HCT116 (cell line): ENCODE data around the gene SNRPA. TPM values are rescaled to one million over a fixed set of nuclear protein-coding genes. Genes with fewer than 3 reads are reported as not detected.

ENCODE experiments used
- ATAC-seq: fragments of 200-7000 bp; cut with Tn5 transposase; 2 replicates; pipeline ENCODE4 v1.9.1; 2020; ENCODE audit warnings: mild to moderate bottlenecking, moderate library complexity
- BruUV-seq: library from RNA; stranded (reverse); fragments of 400-500 nt; replicated peaks from 2 replicates; lab custom pipeline; 2021; lab: Mats Ljungman, UMichigan
- CTCF ChIA-PET: fragments of 300-600 bp; sonication (Branson Sonifier 250); formaldehyde crosslinking; loops from one replicate; lab custom pipeline; 2021; ENCODE audit warnings: antibody characterized with exemption; lab: Charles Lee
- POLR2A ChIA-PET: fragments of 300-600, 350-600 bp; sonication (Branson Sonifier 250); formaldehyde crosslinking; loops from one replicate; lab custom pipeline; 2021; ENCODE audit warnings: antibody characterized with exemption; lab: Charles Lee
- RAD21 ChIA-PET, 2 experiments: fragments of 300-600 bp; sonication (Branson Sonifier 250); formaldehyde crosslinking; loops; one replicate each; lab custom pipeline; 2023; ENCODE audit warnings: low total read pairs in 2 of 2; ENCODE audit not compliant: uncharacterized antibody in 2 of 2, unreplicated experiment in 2 of 2, low non-redundant PET in 1 of 2; lab: Charles Lee
- DNase-seq: peaks from one replicate; pipeline ENCODE4 v3.0.0-alpha.2; 2010; ENCODE audit warnings: low read depth, low spot score
- H2AFZ ChIP-seq: fragments of 200-600 bp; shearing (Covaris generic), sonication (generic); 2 replicates; pipeline ENCODE4 v1.6.1; 2017; ENCODE audit warnings: low read depth, mixed run types, mixed read lengths, antibody characterized with exemption, low read length; ENCODE audit not compliant: poor library complexity, severe bottlenecking
- H3K27ac ChIP-seq: 2 replicates; pipeline ENCODE4 v1.5.1; 2012; ENCODE audit warnings: low read depth, low read length
- H3K27me3 ChIP-seq: fragments of 200-600 bp; sonication (generic); 2 replicates; pipeline ENCODE4 v1.6.1; 2016; ENCODE audit warnings: mixed run types, low read length, mixed read lengths; ENCODE audit not compliant: insufficient read depth
- H3K36me3 ChIP-seq, 2 experiments: fragments of 200-500 bp in 1 of 2; fragments of 200-600 bp in 1 of 2; sonication (Bioruptor generic) in 1 of 2; sonication (generic) in 1 of 2; 2 replicates each; pipeline versions ENCODE4 v1.5.1 to v1.6.1; 2014 to 2016; ENCODE audit warnings: low read length in 2 of 2, inconsistent platforms in 1 of 2, mixed read lengths in 1 of 2, mixed run types in 1 of 2; ENCODE audit not compliant: insufficient read depth in 2 of 2, control insufficient read depth in 1 of 2
- H3K4me1 ChIP-seq, 2 experiments: fragments of 200-600 bp in 1 of 2; sonication (generic) in 1 of 2; 2 replicates each; pipeline versions ENCODE4 v1.5.1 to v1.6.1; 2012 to 2017; ENCODE audit warnings: low read length in 2 of 2, inconsistent platforms in 1 of 2, mild to moderate bottlenecking in 1 of 2, mixed read lengths in 1 of 2, mixed run types in 1 of 2, moderate library complexity in 1 of 2; ENCODE audit not compliant: insufficient read depth in 2 of 2, control insufficient read depth in 1 of 2
- H3K4me2 ChIP-seq: fragments of 200-600 bp; sonication (generic); 2 replicates; pipeline ENCODE4 v1.6.1; 2017; ENCODE audit warnings: mixed run types, low read length, mixed read lengths
- H3K4me3 ChIP-seq, 2 experiments: fragments of 200-600 bp in 1 of 2; sonication (generic) in 1 of 2; replicated peaks in 1 of 2; 2 replicates each; pipeline ENCODE4 v1.5.1; 2011 to 2016; ENCODE audit warnings: low read length in 2 of 2, control low read depth in 1 of 2, low read depth in 1 of 2, mild to moderate bottlenecking in 1 of 2, mixed read lengths in 1 of 2, mixed run types in 1 of 2
- H3K79me2 ChIP-seq: fragments of 200-600 bp; sonication (generic); 2 replicates; pipeline ENCODE4 v1.6.1; 2017; ENCODE audit warnings: mild to moderate bottlenecking, mixed run types, low read length, moderate library complexity, mixed read lengths; ENCODE audit not compliant: insufficient read depth
- H3K9ac ChIP-seq: fragments of 200-600 bp; sonication (generic); 2 replicates; pipeline ENCODE4 v1.6.1; 2016; ENCODE audit warnings: low read length, mixed read lengths
- H3K9me2 ChIP-seq: fragments of 200-600 bp; sonication (generic), shearing (Covaris generic); 2 replicates; pipeline ENCODE4 v1.6.1; 2017; ENCODE audit warnings: mixed run types, mild to moderate bottlenecking, moderate library complexity; ENCODE audit not compliant: insufficient read depth
- H3K9me3 ChIP-seq, 2 experiments: fragments of 200-500 bp in 1 of 2; fragments of 200-600 bp in 1 of 2; sonication (Bioruptor generic) in 1 of 2; sonication (generic) in 1 of 2; 2 replicates each; pipeline ENCODE4 v1.6.1; 2014 to 2017; ENCODE audit warnings: low read length in 2 of 2, mixed read lengths in 2 of 2, inconsistent platforms in 1 of 2, low read depth in 1 of 2, mild to moderate bottlenecking in 1 of 2, mixed run types in 1 of 2, moderate library complexity in 1 of 2; ENCODE audit not compliant: control insufficient read depth in 1 of 2, insufficient read depth in 1 of 2
- H4K20me1 ChIP-seq: fragments of 200-600 bp; sonication (generic), shearing (Covaris generic); 2 replicates; pipeline ENCODE4 v1.6.1; 2017; ENCODE audit warnings: mixed run types, mild to moderate bottlenecking, moderate library complexity; ENCODE audit not compliant: insufficient read depth
- ATF3 ChIP-seq: IDR thresholded peaks from 2 replicates; pipeline ENCODE4 v1.6.1; 2012
- CBX3 ChIP-seq: IDR thresholded peaks from 2 replicates; pipeline ENCODE4 v1.6.1; 2012; ENCODE audit warnings: low read depth
- CEBPB ChIP-seq: IDR thresholded peaks from 2 replicates; pipeline ENCODE4 v1.6.1; 2012; ENCODE audit warnings: low read depth
- EGR1 ChIP-seq: IDR thresholded peaks from 2 replicates; pipeline ENCODE4 v1.6.1; 2012; ENCODE audit warnings: low read depth
- ELF1 ChIP-seq: IDR thresholded peaks from 2 replicates; pipeline ENCODE4 v1.6.1; 2012; ENCODE audit warnings: low read depth, borderline replicate concordance
- EZH2 ChIP-seq: fragments of 200-600 bp; sonication (generic); IDR thresholded peaks from 2 replicates; pipeline ENCODE4 v1.6.1; 2017; ENCODE audit warnings: antibody characterized with exemption, mixed run types
- EZH2phosphoT487 ChIP-seq: fragments of 200-600 bp; IDR thresholded peaks from 2 replicates; pipeline ENCODE4 v1.6.1; 2018; ENCODE audit warnings: antibody characterized with exemption, borderline replicate concordance
- FOSL1 ChIP-seq: IDR thresholded peaks from 2 replicates; pipeline ENCODE4 v1.6.1; 2012; ENCODE audit warnings: low read depth
- JUND ChIP-seq: IDR thresholded peaks from 2 replicates; pipeline ENCODE4 v1.6.1; 2012
- POLR2AphosphoS5 ChIP-seq: IDR thresholded peaks from 2 replicates; pipeline ENCODE4 v1.6.1; 2011; ENCODE audit warnings: mild to moderate bottlenecking, low read depth, low read length, moderate library complexity
- RAD21 ChIP-seq: IDR thresholded peaks from 2 replicates; pipeline ENCODE4 v1.6.1; 2012; ENCODE audit warnings: low read depth, mild to moderate bottlenecking
- SRF ChIP-seq: IDR thresholded peaks from 2 replicates; pipeline ENCODE4 v1.6.1; 2012; ENCODE audit warnings: low read depth
- TCF7L2 ChIP-seq: IDR thresholded peaks from 2 replicates; pipeline ENCODE4 v1.7.0; 2011; ENCODE audit warnings: borderline replicate concordance, inconsistent platforms; ENCODE audit not compliant: insufficient read depth, insufficient read length; ENCODE audit errors: extremely low read depth
- YY1 ChIP-seq: IDR thresholded peaks from 2 replicates; pipeline ENCODE4 v1.6.1; 2011; ENCODE audit warnings: low read length, low read depth, moderate library complexity, mild to moderate bottlenecking; ENCODE audit not compliant: insufficient replicate concordance; ENCODE audit errors: extremely low read depth
- ZFX ChIP-seq: fragments of 450-650 bp; IDR thresholded peaks from 2 replicates; pipeline ENCODE4 v1.6.1; 2017
- ZNF274 ChIP-seq: fragments of 200-500 bp; sonication (Bioruptor generic); IDR thresholded peaks from 2 replicates; pipeline ENCODE4 v1.6.1; 2014; ENCODE audit warnings: mild to moderate bottlenecking, low read depth, low read length, inconsistent platforms
- intact Hi-C: fragments of 100-400 bp; cut with micrococcal nuclease; formaldehyde crosslinking; loops from 2 replicates; pipeline ENCODE4 v1.10.0; 2022
- total RNA-seq: library from RNA; stranded (reverse); gene quantifications from one replicate; pipeline ENCODE4 v1.2.1, GENCODE V29; 2021; ENCODE audit not compliant: unreplicated experiment
- TF ChIP-seq, protein P1 (sequence below): IDR thresholded peaks from 2 replicates; pipeline ENCODE4 v1.6.1; 2012
- TF ChIP-seq, protein P2 (sequence below), 3 experiments: fragments of 200-600 bp in 1 of 3; sonication (generic) in 1 of 3; IDR thresholded peaks in 2 of 3; conservative IDR thresholded peaks in 1 of 3; 2 replicates each; pipeline ENCODE4 v1.5.1; 2012 to 2017; ENCODE audit warnings: low read depth in 2 of 3, low read length in 2 of 3, antibody characterized with exemption in 1 of 3, borderline replicate concordance in 1 of 3, control low read depth in 1 of 3, mild to moderate bottlenecking in 1 of 3, mixed read lengths in 1 of 3, mixed run types in 1 of 3, moderate library complexity in 1 of 3; ENCODE audit not compliant: insufficient read depth in 1 of 3
- TF ChIP-seq, protein P3 (sequence below): IDR thresholded peaks from 2 replicates; pipeline ENCODE4 v1.6.1; 2011; ENCODE audit warnings: mild to moderate bottlenecking, low read length, moderate library complexity; ENCODE audit not compliant: insufficient replicate concordance; ENCODE audit errors: extremely low read depth

Gene SNRPA
- total RNA-seq, 1 experiment from 2014 or later = 170 TPM

GRCh38 chr19:40723661-40724254 is 27.2 kb upstream of the SNRPA start:
- ChIA-PET CTCF (no interaction called here), RAD21 (no interaction called here), POLR2A (no interaction called here)
- Histone ChIP-seq H3K9ac (no peak overlapping the region), H3K27ac (no peak overlapping the region), H3K4me3 (no peak overlapping the region), H4K20me1 (no peaks in the 10 kb centered on the region), H3K79me2 (peaks cover 56% of the 10 kb centered on the region), H3K36me3 (peaks cover 9 to 38% of the 10 kb centered on the region in 2 experiments), H3K27me3 (no peaks in the 10 kb centered on the region), H3K9me2 (no peaks in the 10 kb centered on the region), H3K4me2 (no peak overlapping the region), H3K4me1 (peaks cover 9 to 28% of the 10 kb centered on the region in 2 experiments), H3K9me3 (0 out of 4 replicates have a peak, but pooled peaks cover 0 to 3% of the 10 kb centered on the region in 2 experiments), H2AFZ (no peak overlapping the region)
- ATAC-seq = no peak
- no TSS peak for BruUV-seq
- TF ChIP-seq JUND (no peak), TCF7L2 (no peak), EGR1 (no peak), EZH2 (no peak), ATF3 (no peak), RAD21 (no peak), YY1 (no peak), ELF1 (no peak), ZFX (no peak), FOSL1 (no peak), POLR2AphosphoS5 (no peak), CBX3 (no peak), SRF (no peak), EZH2phosphoT487 (no peak), CEBPB (no peak), ZNF274 (no peak)
- TF ChIP-seq, protein P1, sequence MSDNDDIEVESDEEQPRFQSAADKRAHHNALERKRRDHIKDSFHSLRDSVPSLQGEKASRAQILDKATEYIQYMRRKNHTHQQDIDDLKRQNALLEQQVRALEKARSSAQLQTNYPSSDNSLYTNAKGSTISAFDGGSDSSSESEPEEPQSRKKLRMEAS = no peak
- TF ChIP-seq, protein P2, sequence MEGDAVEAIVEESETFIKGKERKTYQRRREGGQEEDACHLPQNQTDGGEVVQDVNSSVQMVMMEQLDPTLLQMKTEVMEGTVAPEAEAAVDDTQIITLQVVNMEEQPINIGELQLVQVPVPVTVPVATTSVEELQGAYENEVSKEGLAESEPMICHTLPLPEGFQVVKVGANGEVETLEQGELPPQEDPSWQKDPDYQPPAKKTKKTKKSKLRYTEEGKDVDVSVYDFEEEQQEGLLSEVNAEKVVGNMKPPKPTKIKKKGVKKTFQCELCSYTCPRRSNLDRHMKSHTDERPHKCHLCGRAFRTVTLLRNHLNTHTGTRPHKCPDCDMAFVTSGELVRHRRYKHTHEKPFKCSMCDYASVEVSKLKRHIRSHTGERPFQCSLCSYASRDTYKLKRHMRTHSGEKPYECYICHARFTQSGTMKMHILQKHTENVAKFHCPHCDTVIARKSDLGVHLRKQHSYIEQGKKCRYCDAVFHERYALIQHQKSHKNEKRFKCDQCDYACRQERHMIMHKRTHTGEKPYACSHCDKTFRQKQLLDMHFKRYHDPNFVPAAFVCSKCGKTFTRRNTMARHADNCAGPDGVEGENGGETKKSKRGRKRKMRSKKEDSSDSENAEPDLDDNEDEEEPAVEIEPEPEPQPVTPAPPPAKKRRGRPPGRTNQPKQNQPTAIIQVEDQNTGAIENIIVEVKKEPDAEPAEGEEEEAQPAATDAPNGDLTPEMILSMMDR (IDR thresholded peaks at IDR 0.05 in 2 of 3, conservative IDR thresholded peaks at IDR 0.05 in 1 of 3; ENCODE audit: borderline replicate concordance in 1 of 3, insufficient read depth in 1 of 3, low read depth in 2 of 3, low read length in 2 of 3) = no peak
- TF ChIP-seq, protein P3, sequence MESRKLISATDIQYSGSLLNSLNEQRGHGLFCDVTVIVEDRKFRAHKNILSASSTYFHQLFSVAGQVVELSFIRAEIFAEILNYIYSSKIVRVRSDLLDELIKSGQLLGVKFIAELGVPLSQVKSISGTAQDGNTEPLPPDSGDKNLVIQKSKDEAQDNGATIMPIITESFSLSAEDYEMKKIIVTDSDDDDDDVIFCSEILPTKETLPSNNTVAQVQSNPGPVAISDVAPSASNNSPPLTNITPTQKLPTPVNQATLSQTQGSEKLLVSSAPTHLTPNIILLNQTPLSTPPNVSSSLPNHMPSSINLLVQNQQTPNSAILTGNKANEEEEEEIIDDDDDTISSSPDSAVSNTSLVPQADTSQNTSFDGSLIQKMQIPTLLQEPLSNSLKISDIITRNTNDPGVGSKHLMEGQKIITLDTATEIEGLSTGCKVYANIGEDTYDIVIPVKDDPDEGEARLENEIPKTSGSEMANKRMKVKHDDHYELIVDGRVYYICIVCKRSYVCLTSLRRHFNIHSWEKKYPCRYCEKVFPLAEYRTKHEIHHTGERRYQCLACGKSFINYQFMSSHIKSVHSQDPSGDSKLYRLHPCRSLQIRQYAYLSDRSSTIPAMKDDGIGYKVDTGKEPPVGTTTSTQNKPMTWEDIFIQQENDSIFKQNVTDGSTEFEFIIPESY = no peak
- intact Hi-C loops = no loop called here
- DNase-seq = no peak
